Nephron (organoid): ENCODE measurements around the gene MAT2A.

ENCODE experiments used
- H3K27ac Mint-ChIP-seq, 3 experiments: 2 replicates each; pipeline ENCODE4 v1.8.0; 2020; ENCODE audit warnings: mixed read lengths in 3 of 3, mild to moderate bottlenecking in 2 of 3, moderate library complexity in 1 of 3
- H3K27me3 Mint-ChIP-seq: 2 replicates; pipeline ENCODE4 v1.8.0; 2021; ENCODE audit warnings: low read depth, mild to moderate bottlenecking, moderate library complexity, mixed read lengths
- H3K36me3 Mint-ChIP-seq: 2 replicates; pipeline ENCODE4 v1.8.0; 2020; ENCODE audit warnings: low read depth, mixed read lengths
- H3K4me1 Mint-ChIP-seq: 2 replicates; pipeline ENCODE4 v1.8.0; 2020; ENCODE audit warnings: mixed read lengths
- H3K4me3 Mint-ChIP-seq, 3 experiments: 2 replicates each; pipeline ENCODE4 v1.8.0; 2020; ENCODE audit warnings: mild to moderate bottlenecking in 3 of 3, mixed read lengths in 3 of 3, moderate library complexity in 2 of 3
- H3K9me3 Mint-ChIP-seq: 2 replicates; pipeline ENCODE4 v1.8.0; 2020; ENCODE audit warnings: mixed read lengths
- CTCF ChIP-seq, 3 experiments: fragments of 200-600 bp; sonication (generic); IDR thresholded peaks; one replicate each; pipeline ENCODE4 v1.5.0; 2021; ENCODE audit warnings: antibody characterized with exemption in 3 of 3; ENCODE audit not compliant: unreplicated experiment in 3 of 3

Gene MAT2A

GRCh38 chr2:85523062-85523902 is 15.7 kb upstream of the MAT2A start:
- Mint-ChIP-seq H3K4me3 (no peak overlapping the region), H3K36me3 (no peaks in the 10 kb centered on the region), H3K4me1 (peaks cover 40% of the 10 kb centered on the region), H3K9me3 (peaks cover 3% of the 10 kb centered on the region), H3K27ac (peak overlapping the region; percentile 52 to 79 (median 78)), H3K27me3 (no peaks in the 10 kb centered on the region)
- TF ChIP-seq CTCF (IDR thresholded peaks at IDR 0.05; ENCODE audit: unreplicated experiment in 3 of 3), result no peak

GRCh38 chr2:85523903-85524335 is 15.0 kb upstream of the MAT2A start:
- TF ChIP-seq CTCF (IDR thresholded peaks at IDR 0.05; ENCODE audit: unreplicated experiment in 3 of 3), result no peak
- H3K27ac Mint-ChIP-seq, result peak overlapping the region; percentile 76 to 79 (median 78)
- peaks cover 40% of the 10 kb centered on the region for H3K4me1 Mint-ChIP-seq
- peaks cover under 1% of the 10 kb centered on the region for H3K27me3 Mint-ChIP-seq
- H3K36me3 Mint-ChIP-seq, result no peaks in the 10 kb centered on the region
- H3K9me3 Mint-ChIP-seq, result peaks cover 3% of the 10 kb centered on the region
- no peak overlapping the region for H3K4me3 Mint-ChIP-seq

DNA sequence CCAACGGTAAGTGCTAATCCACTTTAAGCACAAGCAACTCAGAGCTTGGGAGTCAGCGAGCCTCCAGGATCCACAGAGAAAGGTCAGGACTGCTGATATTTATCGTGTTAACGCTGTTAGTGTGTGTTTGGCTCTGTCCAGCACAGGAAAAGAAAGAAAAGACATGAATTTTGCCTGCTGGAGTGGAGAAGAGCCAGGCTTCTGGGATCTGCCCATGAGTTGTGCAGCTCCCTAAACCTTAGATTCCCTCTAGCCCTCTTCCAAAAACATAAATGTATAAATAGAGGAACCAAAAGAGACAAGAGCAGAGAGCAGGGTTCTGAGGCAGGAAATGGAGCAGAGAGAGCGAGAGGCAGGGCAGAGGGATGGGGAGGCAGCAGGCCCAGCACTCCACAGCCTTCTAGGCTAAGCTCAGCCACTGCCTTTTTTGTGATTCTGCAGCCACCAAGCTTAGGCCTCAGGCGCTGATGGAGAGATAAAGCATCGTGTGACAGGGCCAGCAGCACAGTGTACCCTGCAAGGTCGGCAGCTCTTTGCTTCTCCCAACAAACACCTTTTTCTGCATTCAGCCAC is 14.5 kb upstream of the MAT2A start:
- peaks cover 40% of the 10 kb centered on the region for H3K4me1 Mint-ChIP-seq
- peaks cover 3% of the 10 kb centered on the region for H3K9me3 Mint-ChIP-seq
- no peak for TF ChIP-seq CTCF (IDR thresholded peaks at IDR 0.05; ENCODE audit: unreplicated experiment in 3 of 3)
- peak overlapping the region; percentile 76 to 79 (median 78) for H3K27ac Mint-ChIP-seq
- no peak overlapping the region for H3K4me3 Mint-ChIP-seq
- H3K36me3 Mint-ChIP-seq, result no peaks in the 10 kb centered on the region
- H3K27me3 Mint-ChIP-seq, result peaks cover 3% of the 10 kb centered on the region

DNA sequence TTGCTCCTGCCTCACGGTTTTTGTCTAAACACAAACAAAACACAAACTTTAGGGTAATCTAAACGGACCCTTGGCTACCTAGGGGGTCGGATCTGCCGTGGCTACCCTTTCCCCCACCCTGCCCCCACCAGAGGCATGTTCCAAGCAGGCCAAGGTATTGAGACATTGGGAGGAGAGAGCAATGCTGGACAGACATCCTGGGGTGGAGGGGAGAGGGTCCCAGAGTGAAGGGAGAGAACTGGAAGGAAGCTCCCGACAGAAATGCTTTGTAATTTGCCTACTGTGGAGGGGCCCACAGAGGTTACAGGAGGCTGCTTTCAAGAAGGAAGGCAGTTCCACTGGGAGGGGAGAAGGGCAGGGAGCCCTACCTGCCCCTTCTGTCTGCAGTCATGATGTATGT is 13.9 kb upstream of the MAT2A start:
- Mint-ChIP-seq H3K9me3 (peaks cover 3% of the 10 kb centered on the region), H3K27me3 (peaks cover 3% of the 10 kb centered on the region), H3K27ac (peak overlapping the region; percentile 76 to 79 (median 78)), H3K36me3 (no peaks in the 10 kb centered on the region), H3K4me1 (peaks cover 40% of the 10 kb centered on the region), H3K4me3 (no peak overlapping the region)
- no peak for TF ChIP-seq CTCF (IDR thresholded peaks at IDR 0.05; ENCODE audit: unreplicated experiment in 3 of 3)

DNA sequence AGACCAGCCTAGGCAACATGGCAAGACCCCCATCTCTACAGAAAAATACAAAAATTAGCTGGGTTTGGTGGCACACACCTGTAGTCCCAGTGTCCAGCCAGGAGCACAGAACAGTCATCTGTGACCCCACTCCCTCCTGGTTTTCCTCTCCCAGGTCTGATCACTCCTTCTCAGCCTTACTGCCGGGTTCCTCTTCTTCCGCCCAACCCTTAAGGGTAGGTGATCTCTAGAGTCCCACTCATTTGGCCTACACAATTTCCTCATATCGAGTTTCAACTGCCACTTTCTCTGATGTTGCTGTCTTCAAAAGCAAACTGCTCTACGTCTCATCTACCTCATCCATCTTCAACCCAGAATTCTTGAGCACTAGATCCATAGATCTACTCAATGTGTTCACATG is 13.4 kb upstream of the MAT2A start:
- Mint-ChIP-seq H3K4me3 (no peak overlapping the region), H3K27me3 (peaks cover 3% of the 10 kb centered on the region), H3K36me3 (no peaks in the 10 kb centered on the region), H3K9me3 (peaks cover 3% of the 10 kb centered on the region), H3K27ac (peak overlapping the region in 2 of 3 experiments; percentile 78 to 79), H3K4me1 (peaks cover 40% of the 10 kb centered on the region)
- no peak for TF ChIP-seq CTCF (IDR thresholded peaks at IDR 0.05; ENCODE audit: unreplicated experiment in 3 of 3)
